IPS-18a (cell line): ENCODE data around the gene USP34.
A peak's percentile ranks its signal among the peaks of the same experiment; 100 is the strongest.
"Not testable (repeated sequence)": the region's sequence is repeated elsewhere in the genome, so short reads cannot be mapped to it uniquely, and the experiment has no call there.

Experiments used
- H3K27ac ChIP-seq: one replicate; pipeline ENCODE4 v1.5.1; 2013; ENCODE audit warnings: low read length
- H3K27me3 ChIP-seq: one replicate; pipeline ENCODE4 v1.6.1; 2013; ENCODE audit warnings: mild to moderate bottlenecking, low read length; ENCODE audit not compliant: control insufficient read depth, insufficient read depth
- H3K36me3 ChIP-seq: one replicate; pipeline ENCODE4 v1.6.1; 2013; ENCODE audit warnings: low read depth, low read length; ENCODE audit not compliant: control insufficient read depth
- H3K4me1 ChIP-seq: one replicate; pipeline ENCODE4 v1.6.1; 2013; ENCODE audit warnings: low read depth, low read length; ENCODE audit not compliant: control insufficient read depth
- H3K4me3 ChIP-seq: one replicate; pipeline ENCODE4 v1.5.1; 2013; ENCODE audit warnings: low read length
- H3K9ac ChIP-seq: one replicate; pipeline ENCODE4 v1.6.1; 2013; ENCODE audit warnings: mild to moderate bottlenecking, low read length, moderate library complexity
- H3K9me3 ChIP-seq: one replicate; pipeline ENCODE4 v1.6.1; 2013; ENCODE audit warnings: low read depth, low read length; ENCODE audit not compliant: control insufficient read depth

Gene USP34

GRCh38 chr2:61151436-61151835, 319.5 kb downstream of the USP34 start:
- no peak overlapping the region for H3K9ac ChIP-seq
- no peaks in the 10 kb centered on the region for H3K9me3 ChIP-seq

GRCh38 chr2:61149074-61149473, 321.8 kb downstream of the USP34 start:
- Histone ChIP-seq H3K27me3 (no peaks in the 10 kb centered on the region), H3K4me1 (no peaks in the 10 kb centered on the region), H3K27ac (no peak overlapping the region), H3K9me3 (no peaks in the 10 kb centered on the region), H3K9ac (no peak overlapping the region), H3K4me3 (no peak overlapping the region), H3K36me3 (no peaks in the 10 kb centered on the region)

More at GRCh38 chr2:61151436-61151835, 319.5 kb downstream of the USP34 start:
- no peak overlapping the region for H3K27ac ChIP-seq
- no peak overlapping the region for H3K4me3 ChIP-seq
- H3K27me3 ChIP-seq = no peaks in the 10 kb centered on the region
- no peaks in the 10 kb centered on the region for H3K4me1 ChIP-seq
- H3K36me3 ChIP-seq = no peaks in the 10 kb centered on the region

GRCh38 chr2:61148091-61148490, 322.8 kb downstream of the USP34 start:
- not testable (repeated sequence) for H3K27ac ChIP-seq, H3K27me3 ChIP-seq, H3K36me3 ChIP-seq, H3K4me3 ChIP-seq, H3K4me1 ChIP-seq, H3K9ac ChIP-seq, H3K9me3 ChIP-seq

GRCh38 chr2:61145990-61146389, 324.9 kb downstream of the USP34 start:
- H3K27me3 ChIP-seq = no peaks in the 10 kb centered on the region
- H3K4me3 ChIP-seq = no peak overlapping the region
- H3K27ac ChIP-seq = no peak overlapping the region
- H3K36me3 ChIP-seq = no peaks in the 10 kb centered on the region
- no peaks in the 10 kb centered on the region for H3K4me1 ChIP-seq
- no peak overlapping the region for H3K9ac ChIP-seq
- no peaks in the 10 kb centered on the region for H3K9me3 ChIP-seq

GRCh38 chr2:61144697-61145268, 326.1 kb downstream of the USP34 start:
- Histone ChIP-seq H3K4me1 (no peaks in the 10 kb centered on the region), H3K9ac (peak overlapping the region; percentile 63), H3K9me3 (no peaks in the 10 kb centered on the region), H3K27ac (no peak overlapping the region), H3K27me3 (no peaks in the 10 kb centered on the region), H3K36me3 (no peaks in the 10 kb centered on the region), H3K4me3 (peak overlapping the region; percentile 69)

- Histone ChIP-seq H3K4me1 (no peaks in the 10 kb centered on the region), H3K4me3 (no peak overlapping the region), H3K27ac (no peak overlapping the region), H3K36me3 (no peaks in the 10 kb centered on the region), H3K27me3 (no peaks in the 10 kb centered on the region), H3K9ac (no peak overlapping the region), H3K9me3 (no peaks in the 10 kb centered on the region)
Observed at GRCh38 chr2:61141151-61141550, 329.7 kb downstream of the USP34 start.

GRCh38 chr2:61138859-61139258, 332.0 kb downstream of the USP34 start:
- Histone ChIP-seq H3K27ac (no peak overlapping the region), H3K27me3 (no peaks in the 10 kb centered on the region), H3K36me3 (no peaks in the 10 kb centered on the region), H3K9me3 (no peaks in the 10 kb centered on the region), H3K4me1 (no peaks in the 10 kb centered on the region), H3K9ac (no peak overlapping the region), H3K4me3 (no peak overlapping the region)
